Hepatocyte (in vitro differentiated cells): Measurements from ENCODE around the gene ITPK1. TPM values are rescaled to one million over a fixed set of nuclear protein-coding genes. Genes with fewer than 3 reads are reported as not detected.
A peak's percentile ranks its signal among the peaks of the same experiment; 100 is the strongest.

Experiments
- DNase-seq: peaks from one replicate; pipeline ENCODE4 v3.0.0-alpha.2; 2016; ENCODE audit warnings: low spot score
- H2AFZ ChIP-seq: fragments of 200-600 bp; sonication (generic); 2 replicates; pipeline ENCODE4 v1.6.0; 2016; ENCODE audit warnings: antibody characterized with exemption, mild to moderate bottlenecking
- H3K27ac ChIP-seq: fragments of 200-600 bp; sonication (generic); 2 replicates; pipeline ENCODE4 v1.5.1; 2016; ENCODE audit warnings: mild to moderate bottlenecking
- H3K27me3 ChIP-seq: fragments of 200-600 bp; sonication (generic); 2 replicates; pipeline ENCODE4 v1.6.1; 2016
- H3K36me3 ChIP-seq: fragments of 200-600 bp; sonication (generic); replicated peaks from 2 replicates; pipeline ENCODE4 v1.5.1; 2016; ENCODE audit warnings: low read depth; ENCODE audit not compliant: insufficient read depth
- H3K4me1 ChIP-seq: fragments of 200-600 bp; sonication (generic); 2 replicates; pipeline ENCODE4 v1.5.1; 2016; ENCODE audit warnings: mild to moderate bottlenecking, moderate library complexity; ENCODE audit not compliant: insufficient read depth
- H3K4me2 ChIP-seq: fragments of 200-600 bp; sonication (generic); 2 replicates; pipeline ENCODE4 v1.6.0; 2016
- H3K4me3 ChIP-seq: fragments of 200-600 bp; sonication (generic); 2 replicates; pipeline ENCODE4 v1.5.1; 2016; ENCODE audit warnings: mild to moderate bottlenecking
- H3K79me2 ChIP-seq: fragments of 200-600 bp; sonication (generic); 2 replicates; pipeline ENCODE4 v1.6.0; 2017; ENCODE audit warnings: mild to moderate bottlenecking
- H3K9me2 ChIP-seq: fragments of 200-600 bp; sonication (generic); replicated peaks from 2 replicates; pipeline ENCODE4 v1.6.0; 2017; ENCODE audit warnings: mild to moderate bottlenecking; ENCODE audit not compliant: insufficient read depth
- H3K9me3 ChIP-seq: fragments of 200-600 bp; sonication (generic); 2 replicates; pipeline ENCODE4 v1.5.1; 2016; ENCODE audit warnings: low read depth, mild to moderate bottlenecking
- H4K20me1 ChIP-seq: fragments of 200-600 bp; sonication (generic); 2 replicates; pipeline ENCODE4 v1.6.0; 2016; ENCODE audit warnings: mild to moderate bottlenecking; ENCODE audit not compliant: insufficient read depth, poor library complexity, severe bottlenecking
- EZH2 ChIP-seq: fragments of 200-600 bp; sonication (generic); IDR thresholded peaks from 2 replicates; pipeline ENCODE4 v1.6.1; 2016; ENCODE audit warnings: antibody characterized with exemption, mild to moderate bottlenecking, borderline replicate concordance
- EZH2phosphoT487 ChIP-seq: fragments of 200-600 bp; sonication (generic); IDR thresholded peaks from one replicate; pipeline ENCODE4 v1.6.1; 2018; ENCODE audit warnings: antibody characterized with exemption, mild to moderate bottlenecking, low read depth, moderate library complexity; ENCODE audit not compliant: unreplicated experiment, severe bottlenecking
- WGBS: methylation state at CpG from one replicate; pipeline ENCODE4 v1.1.6; 2016; ENCODE audit warnings: low lambda C conversion rate; ENCODE audit errors: missing lambda C conversion rate; 5-methylcytosine and 5-hydroxymethylcytosine counted together
- polyA plus RNA-seq: library from polyadenylated mRNA; unstranded; fragments of >200 nt; fragmentation: Nextera tagmentation; extraction: Ambion mirVana; gene quantifications from 2 replicates; pipeline ENCODE4 v1.2.1, GENCODE V29; 2016
- total RNA-seq: library from RNA; depleted of rRNA; stranded (reverse); fragments of >200 nt; gene quantifications from 2 replicates; pipeline ENCODE4 v1.2.3, GENCODE V29; 2014
- TF ChIP-seq, protein P1 (sequence below): fragments of 200-600 bp; sonication (generic); IDR thresholded peaks from 2 replicates; pipeline ENCODE4 v1.5.1; 2016; ENCODE audit warnings: antibody characterized with exemption, mild to moderate bottlenecking; ENCODE audit not compliant: poor library complexity

The ITPK1 gene
- total and polyA plus RNA-seq, 2 experiments from 2014 or later = 49.8 to 66.7 TPM

GRCh38 chr14:92991536-92991935 is 124.2 kb downstream of the ITPK1 start:
- H3K4me1 ChIP-seq = peaks cover 11% of the 10 kb centered on the region
- WGBS = 96% methylated on average over 8 of the region's 8 CpGs

GRCh38 chr14:92990456-92991430 is 125.0 kb downstream of the ITPK1 start:
- no peaks in the 10 kb centered on the region for H3K9me2 ChIP-seq
- H3K27ac ChIP-seq = peak overlapping the region; percentile 34
- no peak overlapping the region for H3K4me3 ChIP-seq
- H3K4me2 ChIP-seq = no peak overlapping the region
- H3K79me2 ChIP-seq = no peaks in the 10 kb centered on the region
- TF ChIP-seq, protein P1, sequence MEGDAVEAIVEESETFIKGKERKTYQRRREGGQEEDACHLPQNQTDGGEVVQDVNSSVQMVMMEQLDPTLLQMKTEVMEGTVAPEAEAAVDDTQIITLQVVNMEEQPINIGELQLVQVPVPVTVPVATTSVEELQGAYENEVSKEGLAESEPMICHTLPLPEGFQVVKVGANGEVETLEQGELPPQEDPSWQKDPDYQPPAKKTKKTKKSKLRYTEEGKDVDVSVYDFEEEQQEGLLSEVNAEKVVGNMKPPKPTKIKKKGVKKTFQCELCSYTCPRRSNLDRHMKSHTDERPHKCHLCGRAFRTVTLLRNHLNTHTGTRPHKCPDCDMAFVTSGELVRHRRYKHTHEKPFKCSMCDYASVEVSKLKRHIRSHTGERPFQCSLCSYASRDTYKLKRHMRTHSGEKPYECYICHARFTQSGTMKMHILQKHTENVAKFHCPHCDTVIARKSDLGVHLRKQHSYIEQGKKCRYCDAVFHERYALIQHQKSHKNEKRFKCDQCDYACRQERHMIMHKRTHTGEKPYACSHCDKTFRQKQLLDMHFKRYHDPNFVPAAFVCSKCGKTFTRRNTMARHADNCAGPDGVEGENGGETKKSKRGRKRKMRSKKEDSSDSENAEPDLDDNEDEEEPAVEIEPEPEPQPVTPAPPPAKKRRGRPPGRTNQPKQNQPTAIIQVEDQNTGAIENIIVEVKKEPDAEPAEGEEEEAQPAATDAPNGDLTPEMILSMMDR = no peak
- TF ChIP-seq EZH2phosphoT487 (no peak), EZH2 (no peak)
- H4K20me1 ChIP-seq = no peaks in the 10 kb centered on the region
- H3K4me1 ChIP-seq = peaks cover 17% of the 10 kb centered on the region
- DNase-seq = no peak
- no peak overlapping the region for H2AFZ ChIP-seq
- H3K27me3 ChIP-seq = no peaks in the 10 kb centered on the region
- no peaks in the 10 kb centered on the region for H3K9me3 ChIP-seq
- H3K36me3 ChIP-seq = no peaks in the 10 kb centered on the region
- 58% methylated on average over 22 of the region's 22 CpGs for WGBS

More at GRCh38 chr14:92991536-92991935, 124.2 kb downstream of the ITPK1 start:
- H3K27me3 ChIP-seq = no peaks in the 10 kb centered on the region
- no peak overlapping the region for H3K4me3 ChIP-seq
- no peak overlapping the region for H3K4me2 ChIP-seq
- no peaks in the 10 kb centered on the region for H3K9me3 ChIP-seq
- no peak for DNase-seq
- TF ChIP-seq EZH2phosphoT487 (no peak), EZH2 (no peak)
- TF ChIP-seq, protein P1 = no peak
- H4K20me1 ChIP-seq = no peaks in the 10 kb centered on the region
- H3K36me3 ChIP-seq = no peaks in the 10 kb centered on the region
- no peaks in the 10 kb centered on the region for H3K9me2 ChIP-seq
- H3K27ac ChIP-seq = no peak overlapping the region
- H3K79me2 ChIP-seq = no peaks in the 10 kb centered on the region
- no peak overlapping the region for H2AFZ ChIP-seq

DNA sequence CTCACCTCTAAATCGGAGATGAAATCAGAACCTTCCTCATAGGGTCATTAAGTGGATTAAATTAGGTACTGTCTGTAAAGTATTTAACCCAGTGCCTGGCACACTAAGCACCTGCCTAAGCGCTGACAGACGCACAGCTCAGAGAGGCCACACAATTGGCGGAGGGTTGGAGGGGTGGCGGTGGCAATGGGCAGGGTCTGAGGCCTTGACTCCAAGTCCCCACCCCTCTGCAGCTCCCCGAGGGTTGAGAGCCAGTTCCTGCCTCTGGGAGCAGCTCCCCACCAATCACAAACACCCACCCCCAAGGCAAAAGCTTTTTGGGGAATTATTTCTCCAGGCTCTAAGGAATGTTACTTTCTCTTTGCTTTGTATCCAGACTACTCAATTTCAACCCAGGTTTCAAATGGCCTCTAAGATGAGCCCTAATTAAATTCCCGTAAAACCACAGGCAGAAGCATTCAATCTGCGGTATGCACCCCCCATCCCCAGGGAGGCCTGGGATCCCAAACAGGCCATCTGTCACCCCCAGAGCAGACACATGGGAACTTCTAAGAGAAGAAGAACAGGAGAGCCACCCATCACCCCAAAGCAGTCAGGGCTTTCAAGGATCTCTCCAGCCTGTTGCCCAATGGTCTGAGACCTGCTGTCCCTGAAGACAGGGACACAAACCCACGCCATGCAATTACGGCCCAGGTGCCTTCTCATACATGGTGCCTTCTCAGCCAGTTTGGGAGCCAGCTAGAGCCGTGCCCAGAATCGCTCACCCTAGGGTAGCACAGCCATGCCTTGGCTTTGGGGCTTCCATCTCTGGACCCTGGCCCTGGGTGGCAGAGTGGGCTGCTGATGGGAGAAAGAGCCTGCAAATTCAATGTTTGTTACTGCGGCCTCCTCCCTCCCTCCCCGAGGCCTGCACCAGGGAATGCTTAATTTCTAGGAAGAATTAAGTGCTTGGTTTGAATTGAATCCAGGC is 126.7 kb downstream of the ITPK1 start:
- 92% methylated on average over 14 of the region's 14 CpGs for WGBS
- DNase-seq = no peak
- Histone ChIP-seq H3K79me2 (no peaks in the 10 kb centered on the region), H3K36me3 (no peaks in the 10 kb centered on the region), H3K4me1 (peaks cover 22% of the 10 kb centered on the region), H3K27ac (no peak overlapping the region), H3K9me2 (no peaks in the 10 kb centered on the region), H3K4me2 (no peak overlapping the region), H4K20me1 (no peaks in the 10 kb centered on the region), H3K9me3 (no peaks in the 10 kb centered on the region), H2AFZ (no peak overlapping the region), H3K27me3 (no peaks in the 10 kb centered on the region), H3K4me3 (no peak overlapping the region)
- TF ChIP-seq EZH2phosphoT487 (no peak), EZH2 (no peak)
- TF ChIP-seq, protein P1 = no peak
